Measurements from ENCODE around the gene ZBTB16. TPM values are rescaled to one million over a fixed set of nuclear protein-coding genes. Genes with fewer than 3 reads are reported as not detected.

ZBTB16 gene
- polyA plus RNA-seq, 1 experiment = not detected

GRCh38 chr11:114254571-114255146 is 195.1 kb downstream of the ZBTB16 start:
- no peak for TF ChIP-seq CTCF (IDR thresholded peaks at IDR 0.05; ENCODE audit: low read depth, low read length)
- no peak overlapping the region for H3K27ac ChIP-seq (ENCODE audit: low read depth, low read length)
- CTCF ChIA-PET = interaction anchor here (2.8 kb wide), 1 partner anchor 8 kb away, joined by 8 read pairs; no protein-coding TSS in a partner anchor

GRCh38 chr11:114255289-114255688 is 195.8 kb downstream of the ZBTB16 start:
- POLR2A ChIA-PET = no interaction called here
- Histone ChIP-seq H3K27me3 (ENCODE audit: control insufficient read depth, insufficient read depth, low read length) (peaks cover 13% of the 10 kb centered on the region), H3K27ac (ENCODE audit: low read depth, low read length) (no peak overlapping the region), H3K9me3 (ENCODE audit: control insufficient read depth, insufficient read depth, low read length) (no peaks in the 10 kb centered on the region; the same call in 1 of the 2 replicates), H3K4me3 (ENCODE audit: low read depth, low read length) (no peak overlapping the region)
- DNase-seq (ENCODE audit: low read depth, low spot score) = no peak
- no peak for TF ChIP-seq CTCF (IDR thresholded peaks at IDR 0.05; ENCODE audit: low read depth, low read length)
- CTCF ChIA-PET = interaction anchor here (10.0 kb wide), 1 partner anchor 219 kb away, joined by 185 read pairs; no protein-coding TSS in a partner anchor

More at GRCh38 chr11:114254571-114255146, 195.1 kb downstream of the ZBTB16 start:
- Histone ChIP-seq H3K9me3 (ENCODE audit: control insufficient read depth, insufficient read depth, low read length) (no peaks in the 10 kb centered on the region; the same call in 1 of the 2 replicates), H3K27me3 (ENCODE audit: control insufficient read depth, insufficient read depth, low read length) (peaks cover 13% of the 10 kb centered on the region), H3K4me3 (ENCODE audit: low read depth, low read length) (no peak overlapping the region)
- POLR2A ChIA-PET = no interaction called here
- no peak for DNase-seq (ENCODE audit: low read depth, low spot score)

- POLR2A ChIA-PET = no interaction called here
Measured at GRCh38 chr11:114256176-114256966, 196.9 kb downstream of the ZBTB16 start.

GRCh38 chr11:114256967-114257286 is 197.4 kb downstream of the ZBTB16 start:
- no peak for DNase-seq (ENCODE audit: low read depth, low spot score)
- no peak overlapping the region for H3K4me3 ChIP-seq (ENCODE audit: low read depth, low read length)
- CTCF ChIA-PET = interaction anchor here (10.0 to 11.3 kb wide), 2 partner anchors 221 to 360 kb away, joined by 185 to 205 read pairs; no protein-coding TSS in a partner anchor
- no peak for TF ChIP-seq CTCF (IDR thresholded peaks at IDR 0.05; ENCODE audit: low read depth, low read length)
- no peak overlapping the region for H3K27ac ChIP-seq (ENCODE audit: low read depth, low read length)
- POLR2A ChIA-PET = no interaction called here
- H3K9me3 ChIP-seq (ENCODE audit: control insufficient read depth, insufficient read depth, low read length) = no peaks in the 10 kb centered on the region
- peaks cover 13% of the 10 kb centered on the region for H3K27me3 ChIP-seq (ENCODE audit: control insufficient read depth, insufficient read depth, low read length)

More at GRCh38 chr11:114256176-114256966, 196.9 kb downstream of the ZBTB16 start:
- no peak for DNase-seq (ENCODE audit: low read depth, low spot score)
- no peak overlapping the region for H3K27ac ChIP-seq (ENCODE audit: low read depth, low read length)
- no peak overlapping the region for H3K4me3 ChIP-seq (ENCODE audit: low read depth, low read length)
- H3K9me3 ChIP-seq (ENCODE audit: control insufficient read depth, insufficient read depth, low read length) = no peaks in the 10 kb centered on the region
- CTCF ChIA-PET = interaction anchor here (0.6 to 11.3 kb wide), 3 partner anchors 220 to 360 kb away, joined by 4 to 205 read pairs (median 185); no protein-coding TSS in a partner anchor
- no peak for TF ChIP-seq CTCF (IDR thresholded peaks at IDR 0.05; ENCODE audit: low read depth, low read length)
- peaks cover 12% of the 10 kb centered on the region for H3K27me3 ChIP-seq (ENCODE audit: control insufficient read depth, insufficient read depth, low read length)
